Psoas muscle (tissue), 8 donors: ENCODE data around the gene SLC9A4. TPM values are rescaled to one million over a fixed set of nuclear protein-coding genes. Genes with fewer than 3 reads are reported as not detected.

Source experiments
- ATAC-seq, 4 donors: fragments of 200-7000 bp; cut with Tn5 transposase; one replicate each; pipeline ENCODE4 v1.9.1; 2020; ENCODE audit warnings: moderate library complexity in 3 of 4, mild to moderate bottlenecking in 2 of 4
- DNase-seq, 2 donors: peaks; one replicate each; pipeline ENCODE4 v3.0.0-alpha.2; 2020
- H3K27ac ChIP-seq: fragments of 200-600 bp; one replicate; pipeline ENCODE4 v1.8.0; 2022
- H3K27me3 ChIP-seq, 3 donors: fragments of 200-600 bp in 1 of 3; one replicate each; pipeline versions ENCODE4 v1.6.1 to v1.8.0; 2013 to 2022; ENCODE audit warnings: low read length in 2 of 3, mild to moderate bottlenecking in 2 of 3, moderate library complexity in 1 of 3; ENCODE audit not compliant: insufficient read depth in 3 of 3
- H3K36me3 ChIP-seq, 2 donors: fragments of 200-600 bp in 1 of 2; one replicate each; pipeline versions ENCODE4 v1.6.1 to v1.8.0; 2013 to 2022; ENCODE audit warnings: low read depth in 1 of 2, mild to moderate bottlenecking in 1 of 2, moderate library complexity in 1 of 2; ENCODE audit not compliant: insufficient read depth in 1 of 2
- H3K4me1 ChIP-seq: fragments of 200-600 bp; one replicate; pipeline ENCODE4 v1.8.0; 2022
- H3K4me3 ChIP-seq: fragments of 200-600 bp; one replicate; pipeline ENCODE4 v1.8.0; 2022; ENCODE audit warnings: mild to moderate bottlenecking
- H3K9me3 ChIP-seq: fragments of 200-600 bp; one replicate; pipeline ENCODE4 v1.8.0; 2022
- WGBS, 3 donors: extraction: QIAGEN DNeasy Blood & Tissue Kit; methylation state at CpG; one replicate each; pipeline versions ENCODE4 v1.1.6 to v1.1.7; 2013; 5-methylcytosine and 5-hydroxymethylcytosine counted together
- intact Hi-C, 2 donors: fragments of 100-400 bp; cut with DNase I; formaldehyde crosslinking; loops; one replicate each; pipeline versions ENCODE4 v1.11.0 to v1.14.2; 2022
- polyA plus RNA-seq, 3 donors: library from polyadenylated mRNA; stranded (reverse); fragments of 200-250 nt; gene quantifications; one replicate each; pipeline ENCODE4 v1.2.3, GENCODE V29; 2013
- total RNA-seq, 4 donors: library from RNA; stranded (reverse); fragmentation: NEBNext Ultra II Directional in 2 of 4; extraction: Animal tissue kit (Norgen Biotek cat#: 25700) in 2 of 4; gene quantifications; one replicate each; pipeline versions ENCODE4 v1.2.1 to v1.2.4, GENCODE V29; 2021 to 2023
- TF ChIP-seq, protein P1 (sequence below): fragments of 200-600 bp; IDR thresholded peaks from one replicate; pipeline ENCODE4 v1.8.0; 2022; ENCODE audit warnings: antibody characterized with exemption
- donor health status: healthy with polysubstance abuse.
- donor health status: DM: no; HTN: no; CAD: no; lungs with moderate emphysema.
- donor health status: Bipolar disorder and iron deficiency.
- donor health status: healthy.
- donor health status: DM: yes; HTN: yes; CAD: no.
- donor health status: DM: no; HTN: no; CAD: no.
- donor health status: DM: no; HTN: no; CAD: no.
- donor health status: DM: yes; HTN: yes; CAD: no.

SLC9A4 gene
- total and polyA plus RNA-seq, 7 donors = 0.08 TPM; not detected in 6

DNA sequence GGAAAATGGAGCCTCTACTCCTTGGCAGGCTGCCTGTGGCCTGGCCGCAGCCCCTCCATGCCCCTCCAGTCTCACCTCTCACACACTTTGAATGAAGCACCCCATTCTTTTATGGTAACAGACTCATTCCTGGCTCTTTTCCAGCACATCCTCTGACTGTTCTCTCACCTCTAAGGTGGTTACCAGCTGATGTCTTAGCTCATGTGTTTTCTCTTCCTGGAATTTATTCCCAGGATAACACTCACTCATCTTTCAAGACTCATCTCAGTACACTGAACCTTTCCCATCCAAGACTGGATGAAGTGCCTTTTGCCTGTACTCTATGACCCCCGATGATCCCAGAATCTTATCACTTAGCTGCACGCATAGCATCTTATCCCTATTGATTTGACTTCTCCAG lies 50.6 kb downstream of the SLC9A4 start:
- 60 to 71% (median 62%) methylated on average over 3 of the region's 3 CpGs for WGBS, 3 donors
- H3K27me3 ChIP-seq = no peaks in the 10 kb centered on the region
- no peak for DNase-seq
- intact Hi-C loops = loop anchor here (5.0 to 10.0 kb wide), 3 partner anchors 51 to 161 kb away; partner anchors contain the start of genes SLC9A2 (in 1 of the 2) and SLC9A4 (in 1 of the 2)
- H3K27ac ChIP-seq = no peak overlapping the region
- no peaks in the 10 kb centered on the region for H3K9me3 ChIP-seq
- no peaks in the 10 kb centered on the region for H3K36me3 ChIP-seq
- no peak for ATAC-seq
- no peaks in the 10 kb centered on the region for H3K4me1 ChIP-seq
- TF ChIP-seq, protein P1, sequence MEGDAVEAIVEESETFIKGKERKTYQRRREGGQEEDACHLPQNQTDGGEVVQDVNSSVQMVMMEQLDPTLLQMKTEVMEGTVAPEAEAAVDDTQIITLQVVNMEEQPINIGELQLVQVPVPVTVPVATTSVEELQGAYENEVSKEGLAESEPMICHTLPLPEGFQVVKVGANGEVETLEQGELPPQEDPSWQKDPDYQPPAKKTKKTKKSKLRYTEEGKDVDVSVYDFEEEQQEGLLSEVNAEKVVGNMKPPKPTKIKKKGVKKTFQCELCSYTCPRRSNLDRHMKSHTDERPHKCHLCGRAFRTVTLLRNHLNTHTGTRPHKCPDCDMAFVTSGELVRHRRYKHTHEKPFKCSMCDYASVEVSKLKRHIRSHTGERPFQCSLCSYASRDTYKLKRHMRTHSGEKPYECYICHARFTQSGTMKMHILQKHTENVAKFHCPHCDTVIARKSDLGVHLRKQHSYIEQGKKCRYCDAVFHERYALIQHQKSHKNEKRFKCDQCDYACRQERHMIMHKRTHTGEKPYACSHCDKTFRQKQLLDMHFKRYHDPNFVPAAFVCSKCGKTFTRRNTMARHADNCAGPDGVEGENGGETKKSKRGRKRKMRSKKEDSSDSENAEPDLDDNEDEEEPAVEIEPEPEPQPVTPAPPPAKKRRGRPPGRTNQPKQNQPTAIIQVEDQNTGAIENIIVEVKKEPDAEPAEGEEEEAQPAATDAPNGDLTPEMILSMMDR = no peak
- no peak overlapping the region for H3K4me3 ChIP-seq

DNA sequence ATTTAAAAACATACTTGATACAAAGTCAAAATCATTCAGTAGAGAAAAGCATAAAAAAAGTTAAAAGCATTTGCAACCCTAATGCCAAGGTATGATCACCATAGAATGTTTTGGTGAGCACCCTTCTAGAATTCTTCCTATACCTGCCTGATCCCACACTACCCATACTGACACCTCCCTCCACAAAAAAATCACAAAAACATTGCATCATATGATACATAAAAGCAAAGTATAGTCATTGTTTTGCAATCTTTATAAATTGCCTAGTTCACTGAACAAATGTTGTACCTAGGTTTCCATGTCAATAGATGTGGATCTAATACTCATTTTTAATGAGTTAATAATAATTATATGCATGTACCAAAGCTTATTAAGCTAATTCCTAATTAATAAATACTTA lies 54.1 kb downstream of the SLC9A4 start:
- Histone ChIP-seq H3K27me3 (no peaks in the 10 kb centered on the region), H3K4me1 (no peaks in the 10 kb centered on the region), H3K27ac (no peak overlapping the region), H3K9me3 (no peaks in the 10 kb centered on the region), H3K4me3 (no peak overlapping the region), H3K36me3 (no peaks in the 10 kb centered on the region)
- ATAC-seq (no peak), DNase-seq (no peak)
- intact Hi-C loops = loop anchor here in 1 of 2 donors (10.0 kb wide), 1 partner anchor 158 kb away; no protein-coding TSS in a partner anchor
- TF ChIP-seq, protein P1 = no peak

DNA sequence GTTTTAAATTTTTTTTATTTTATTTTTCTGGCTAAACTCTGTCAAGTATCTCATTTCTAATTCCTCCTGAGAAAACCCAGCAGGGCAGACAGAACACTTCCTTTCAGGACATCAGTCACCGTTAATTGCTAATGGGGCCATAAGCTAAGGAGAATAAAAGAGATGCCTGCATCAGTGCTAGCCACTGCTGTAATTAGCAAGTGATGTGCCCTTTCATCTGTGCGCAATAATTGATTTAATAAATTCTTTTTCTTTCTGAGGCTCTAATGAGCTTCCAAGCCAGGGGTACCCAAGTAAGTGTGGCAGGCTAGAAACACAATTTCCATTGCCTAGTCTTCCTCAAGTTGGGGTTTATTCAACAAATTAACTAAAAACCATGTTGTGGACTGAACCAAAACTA lies 65.5 kb downstream of the SLC9A4 start:
- intact Hi-C loops = no loop called here
- H3K27ac ChIP-seq = no peak overlapping the region
- ATAC-seq (no peak), DNase-seq (no peak)
- H3K9me3 ChIP-seq = no peaks in the 10 kb centered on the region
- H3K36me3 ChIP-seq = no peaks in the 10 kb centered on the region
- no peak overlapping the region for H3K4me3 ChIP-seq
- no peaks in the 10 kb centered on the region for H3K27me3 ChIP-seq
- 34 to 39% (median 35%) methylated on average over 2 of the region's 2 CpGs for WGBS, 3 donors
- TF ChIP-seq, protein P1 = no peak
- H3K4me1 ChIP-seq = no peaks in the 10 kb centered on the region

DNA sequence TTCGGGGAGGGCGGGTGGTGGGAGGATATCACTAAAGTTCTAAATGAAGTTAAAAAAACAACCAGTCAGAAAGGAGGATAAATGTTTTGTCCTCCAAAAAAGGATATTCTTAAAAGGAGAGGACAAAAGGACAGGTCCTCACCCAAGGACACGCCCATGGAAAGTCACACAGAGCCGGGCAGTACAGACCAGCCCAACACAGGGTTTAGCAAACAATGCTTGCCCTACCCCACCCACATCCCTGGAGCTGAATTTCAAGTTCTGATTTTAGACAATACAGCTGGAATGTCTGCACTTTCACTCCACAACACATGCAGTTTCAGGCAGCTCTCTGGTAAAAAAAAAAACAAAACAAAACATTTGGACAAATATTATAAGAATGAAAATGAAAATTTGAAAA lies 67.9 kb downstream of the SLC9A4 start:
- 44 to 55% (median 47%) methylated on average over 4 of the region's 4 CpGs for WGBS, 3 donors
- Histone ChIP-seq H3K27me3 (no peaks in the 10 kb centered on the region), H3K9me3 (no peaks in the 10 kb centered on the region), H3K4me3 (no peak overlapping the region), H3K4me1 (no peaks in the 10 kb centered on the region), H3K27ac (no peak overlapping the region), H3K36me3 (no peaks in the 10 kb centered on the region)
- DNase-seq (no peak), ATAC-seq (no peak)
- intact Hi-C loops = no loop called here
- TF ChIP-seq, protein P1 = no peak

DNA sequence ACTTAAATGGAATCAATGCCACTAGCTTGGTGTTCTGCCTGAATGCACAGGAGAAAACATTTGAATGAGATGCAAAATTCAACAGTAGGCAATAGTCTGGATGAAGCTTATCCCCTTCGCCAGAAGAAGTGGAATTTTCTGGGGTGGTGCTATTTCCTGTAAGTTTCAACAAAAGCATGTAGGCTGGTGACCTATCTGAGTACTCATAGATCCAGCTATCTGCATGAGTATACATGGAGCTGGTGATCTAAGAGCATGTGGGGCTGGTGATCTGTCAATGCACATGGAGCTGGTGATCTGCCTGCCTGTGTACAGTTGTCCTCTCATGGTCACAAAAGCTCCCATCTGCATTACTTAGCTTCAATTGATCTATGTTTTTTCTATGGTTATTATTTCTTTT lies 71.2 kb downstream of the SLC9A4 start:
- intact Hi-C loops = no loop called here
- Histone ChIP-seq H3K36me3 (no peaks in the 10 kb centered on the region), H3K4me1 (no peaks in the 10 kb centered on the region), H3K27ac (no peak overlapping the region), H3K9me3 (peaks cover 6% of the 10 kb centered on the region), H3K4me3 (no peak overlapping the region), H3K27me3 (no peaks in the 10 kb centered on the region)
- ATAC-seq (no peak), DNase-seq (no peak)
- WGBS, 3 donors = 74 to 89% (median 88%) methylated on average over 1 of the region's 1 CpG
- TF ChIP-seq, protein P1 = no peak
